ENCODE measurements around the gene GRIK1.

DNA sequence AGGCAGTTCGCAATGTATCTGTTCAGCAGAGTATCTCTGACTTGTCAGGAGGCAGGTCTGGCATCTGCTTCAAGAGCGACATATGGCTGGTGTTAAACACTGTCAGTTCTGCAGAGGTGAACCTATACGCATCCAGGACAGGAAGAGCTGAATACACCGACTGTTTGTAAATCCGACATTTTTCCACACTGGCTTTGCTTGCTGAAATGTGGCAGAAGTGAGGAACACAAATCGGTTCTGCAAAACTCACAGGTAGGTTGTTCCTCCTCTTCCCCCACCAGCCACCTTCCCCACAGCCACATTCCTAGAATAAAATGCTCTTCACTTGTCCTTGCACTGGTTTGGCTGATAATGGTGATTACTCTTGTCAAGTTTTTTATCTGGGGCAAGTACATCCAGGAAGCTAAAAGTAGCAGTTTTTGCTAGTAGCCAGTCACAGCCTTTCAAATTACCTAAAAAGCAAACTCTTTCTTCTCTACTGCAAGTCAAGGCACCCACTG, 289.2 kb downstream of the GRIK1 start:
- TF ChIP-seq, protein P1, sequence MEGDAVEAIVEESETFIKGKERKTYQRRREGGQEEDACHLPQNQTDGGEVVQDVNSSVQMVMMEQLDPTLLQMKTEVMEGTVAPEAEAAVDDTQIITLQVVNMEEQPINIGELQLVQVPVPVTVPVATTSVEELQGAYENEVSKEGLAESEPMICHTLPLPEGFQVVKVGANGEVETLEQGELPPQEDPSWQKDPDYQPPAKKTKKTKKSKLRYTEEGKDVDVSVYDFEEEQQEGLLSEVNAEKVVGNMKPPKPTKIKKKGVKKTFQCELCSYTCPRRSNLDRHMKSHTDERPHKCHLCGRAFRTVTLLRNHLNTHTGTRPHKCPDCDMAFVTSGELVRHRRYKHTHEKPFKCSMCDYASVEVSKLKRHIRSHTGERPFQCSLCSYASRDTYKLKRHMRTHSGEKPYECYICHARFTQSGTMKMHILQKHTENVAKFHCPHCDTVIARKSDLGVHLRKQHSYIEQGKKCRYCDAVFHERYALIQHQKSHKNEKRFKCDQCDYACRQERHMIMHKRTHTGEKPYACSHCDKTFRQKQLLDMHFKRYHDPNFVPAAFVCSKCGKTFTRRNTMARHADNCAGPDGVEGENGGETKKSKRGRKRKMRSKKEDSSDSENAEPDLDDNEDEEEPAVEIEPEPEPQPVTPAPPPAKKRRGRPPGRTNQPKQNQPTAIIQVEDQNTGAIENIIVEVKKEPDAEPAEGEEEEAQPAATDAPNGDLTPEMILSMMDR (IDR thresholded peaks at IDR 0.05), result no peak
- no peak for TF ChIP-seq EZH2 (IDR thresholded peaks at IDR 0.05; ENCODE audit: borderline replicate concordance, insufficient read depth, low read depth, low read length, poor library complexity, severe bottlenecking)
